Breast epithelium (tissue), 4 donors: Measurements from ENCODE around the gene SERPINE3. TPM values are rescaled to one million over a fixed set of nuclear protein-coding genes. Genes with fewer than 3 reads are reported as not detected.

Source experiments
- DNase-seq, 2 donors: peaks; one replicate each; pipeline ENCODE4 v3.0.0-alpha.2; 2019; ENCODE audit warnings: low spot score in 2 of 2
- H3K27ac ChIP-seq, 2 donors: fragments of 200-600 bp; sonication (generic) in 1 of 2; one replicate each; pipeline ENCODE4 v1.5.1; 2016 to 2019; ENCODE audit warnings: mild to moderate bottlenecking in 1 of 2
- H3K27me3 ChIP-seq, 2 donors: fragments of 200-600 bp; sonication (generic) in 1 of 2; one replicate each; pipeline versions ENCODE4 v1.5.1 to v1.6.0; 2017 to 2019; ENCODE audit warnings: control low read depth in 1 of 2, mild to moderate bottlenecking in 1 of 2
- H3K36me3 ChIP-seq: fragments of 200-600 bp; one replicate; pipeline ENCODE4 v1.5.1; 2019
- H3K4me1 ChIP-seq, 2 donors: fragments of 200-600 bp; sonication (generic); one replicate each; pipeline ENCODE4 v1.5.1; 2016 to 2019; ENCODE audit warnings: control low read depth in 1 of 2
- H3K4me3 ChIP-seq, 3 donors: fragments of 200-600 bp; sonication (generic); 1 replicate in 2 of 3; 2 replicates in 1 of 3; pipeline ENCODE4 v1.5.1; 2016 to 2019; ENCODE audit warnings: mild to moderate bottlenecking in 3 of 3, moderate library complexity in 2 of 3
- H3K9me3 ChIP-seq, 2 donors: fragments of 200-600 bp; sonication (generic) in 1 of 2; one replicate each; pipeline ENCODE4 v1.5.1; 2016 to 2019; ENCODE audit warnings: control low read depth in 1 of 2
- POLR2A ChIP-seq: fragments of 450-650 bp; IDR thresholded peaks from one replicate; pipeline ENCODE4 v1.6.1; 2016; ENCODE audit warnings: antibody characterized with exemption, mild to moderate bottlenecking, moderate library complexity
- POLR2AphosphoS5 ChIP-seq, 3 donors: sonication (generic); formaldehyde crosslinking; IDR thresholded peaks; one replicate each; pipeline ENCODE4 v1.6.1; 2017; ENCODE audit warnings: antibody characterized with exemption in 3 of 3
- intact Hi-C: fragments of 100-400 bp; cut with DNase I; formaldehyde crosslinking; loops from one replicate; pipeline ENCODE4 v1.15.1; 2023; ENCODE audit warnings: low total_unique reads
- total RNA-seq, 3 donors: library from RNA; depleted of rRNA; stranded (reverse); fragments of >200 nt; gene quantifications; one replicate each; pipeline ENCODE4 v1.1.0, GENCODE V29; 2016
- TF ChIP-seq, protein P1 (sequence below), 3 donors: fragments of 450-650 bp; IDR thresholded peaks; one replicate each; pipeline ENCODE4 v1.5.1; 2016 to 2017; ENCODE audit warnings: antibody characterized with exemption in 3 of 3, mild to moderate bottlenecking in 3 of 3, moderate library complexity in 3 of 3

SERPINE3 gene
- total RNA-seq, 3 donors from 2014 or later: 0.16 to 0.73 TPM; not detected in 1

DNA sequence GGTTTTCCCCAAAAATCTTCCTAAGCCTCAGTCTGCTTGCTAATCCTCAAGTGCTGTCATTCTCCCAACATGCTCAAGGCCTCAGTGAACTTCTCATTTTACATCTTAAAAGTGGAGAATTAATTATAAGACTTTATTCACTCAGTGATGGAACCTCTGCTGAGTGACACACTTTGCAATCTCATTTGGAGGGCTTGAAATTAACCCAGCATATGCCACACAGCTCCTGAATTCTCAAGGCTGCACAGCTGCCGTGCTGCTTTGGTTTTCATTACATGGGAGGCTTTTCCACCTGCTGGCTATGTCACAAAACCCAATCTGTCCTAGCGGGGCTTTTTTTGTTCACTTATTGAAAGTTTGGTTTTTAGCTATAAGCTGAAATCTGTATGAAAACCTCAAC, 28.3 kb upstream of the SERPINE3 start:
- H3K36me3 ChIP-seq: no peaks in the 10 kb centered on the region
- TF ChIP-seq, protein P1, sequence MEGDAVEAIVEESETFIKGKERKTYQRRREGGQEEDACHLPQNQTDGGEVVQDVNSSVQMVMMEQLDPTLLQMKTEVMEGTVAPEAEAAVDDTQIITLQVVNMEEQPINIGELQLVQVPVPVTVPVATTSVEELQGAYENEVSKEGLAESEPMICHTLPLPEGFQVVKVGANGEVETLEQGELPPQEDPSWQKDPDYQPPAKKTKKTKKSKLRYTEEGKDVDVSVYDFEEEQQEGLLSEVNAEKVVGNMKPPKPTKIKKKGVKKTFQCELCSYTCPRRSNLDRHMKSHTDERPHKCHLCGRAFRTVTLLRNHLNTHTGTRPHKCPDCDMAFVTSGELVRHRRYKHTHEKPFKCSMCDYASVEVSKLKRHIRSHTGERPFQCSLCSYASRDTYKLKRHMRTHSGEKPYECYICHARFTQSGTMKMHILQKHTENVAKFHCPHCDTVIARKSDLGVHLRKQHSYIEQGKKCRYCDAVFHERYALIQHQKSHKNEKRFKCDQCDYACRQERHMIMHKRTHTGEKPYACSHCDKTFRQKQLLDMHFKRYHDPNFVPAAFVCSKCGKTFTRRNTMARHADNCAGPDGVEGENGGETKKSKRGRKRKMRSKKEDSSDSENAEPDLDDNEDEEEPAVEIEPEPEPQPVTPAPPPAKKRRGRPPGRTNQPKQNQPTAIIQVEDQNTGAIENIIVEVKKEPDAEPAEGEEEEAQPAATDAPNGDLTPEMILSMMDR (IDR thresholded peaks at IDR 0.05): no peak
- no peak for TF ChIP-seq POLR2AphosphoS5 (IDR thresholded peaks at IDR 0.05)
- TF ChIP-seq POLR2A: no peak
- no peaks in the 10 kb centered on the region for H3K27me3 ChIP-seq
- DNase-seq: no peak
- intact Hi-C loops: no loop called here
- H3K27ac ChIP-seq: no peak overlapping the region
- H3K4me1 ChIP-seq: no peaks in the 10 kb centered on the region
- H3K4me3 ChIP-seq: no peak overlapping the region
- H3K9me3 ChIP-seq: no peaks in the 10 kb centered on the region

DNA sequence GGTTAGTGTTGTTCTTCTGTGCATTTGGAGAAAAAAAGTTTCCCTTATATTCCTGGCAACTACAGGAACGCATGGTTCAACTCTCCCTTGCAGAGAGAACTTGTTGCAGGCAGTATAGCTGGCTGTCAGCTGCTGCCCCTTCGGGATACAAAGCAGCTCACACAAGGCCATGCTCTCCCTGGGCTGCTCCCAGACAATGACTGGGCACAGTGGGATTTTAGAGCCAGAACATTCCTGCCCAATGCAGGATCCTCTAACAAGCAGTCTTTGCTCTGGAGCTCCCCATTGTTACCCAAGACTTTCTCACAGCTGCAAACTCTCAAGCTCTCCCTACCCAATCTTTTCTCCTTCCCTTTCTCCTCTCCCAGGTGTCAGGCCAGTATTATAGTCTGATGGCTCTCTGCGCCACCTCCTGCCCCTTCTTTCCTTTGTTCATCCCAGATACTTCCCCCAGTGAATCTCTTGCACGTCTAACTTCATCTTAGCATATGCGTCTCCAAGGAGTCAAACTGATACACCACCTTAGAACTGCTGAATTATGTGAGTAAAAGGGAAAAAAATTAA, 27.5 kb upstream of the SERPINE3 start:
- H3K27me3 ChIP-seq: no peaks in the 10 kb centered on the region
- DNase-seq: no peak
- no peaks in the 10 kb centered on the region for H3K4me1 ChIP-seq
- no peak overlapping the region for H3K27ac ChIP-seq
- TF ChIP-seq POLR2A: no peak
- TF ChIP-seq, protein P1 (IDR thresholded peaks at IDR 0.05): no peak
- no peak overlapping the region for H3K4me3 ChIP-seq
- intact Hi-C loops: no loop called here
- H3K9me3 ChIP-seq: no peaks in the 10 kb centered on the region
- H3K36me3 ChIP-seq: no peaks in the 10 kb centered on the region

DNA sequence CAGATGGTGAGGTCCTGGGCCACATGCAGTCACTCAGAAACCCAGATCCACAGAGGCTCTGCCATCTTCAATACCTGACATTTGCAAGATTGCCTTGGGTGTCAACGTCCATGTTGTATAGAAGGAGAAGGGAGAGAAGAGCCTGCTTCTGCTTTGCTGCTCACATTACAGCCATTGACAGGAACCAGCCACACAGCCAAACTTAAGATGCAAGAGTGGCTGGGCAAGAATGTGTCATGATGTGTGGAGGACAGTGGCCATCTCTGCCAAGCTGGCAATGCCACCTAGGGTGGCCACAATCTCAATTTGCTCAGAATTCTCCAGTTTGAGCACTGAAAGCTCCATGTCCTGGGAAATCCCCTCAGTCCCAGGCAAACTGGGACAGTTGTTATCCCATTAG, 25.9 kb upstream of the SERPINE3 start:
- H3K27ac ChIP-seq: no peak overlapping the region
- no peak overlapping the region for H3K4me3 ChIP-seq
- H3K4me1 ChIP-seq: no peaks in the 10 kb centered on the region
- TF ChIP-seq, protein P1 (IDR thresholded peaks at IDR 0.05): no peak
- TF ChIP-seq POLR2A (no peak), POLR2AphosphoS5 (IDR thresholded peaks at IDR 0.05) (no peak)
- H3K27me3 ChIP-seq: no peaks in the 10 kb centered on the region
- no peaks in the 10 kb centered on the region for H3K36me3 ChIP-seq
- DNase-seq: no peak
- H3K9me3 ChIP-seq: no peaks in the 10 kb centered on the region
- intact Hi-C loops: no loop called here

DNA sequence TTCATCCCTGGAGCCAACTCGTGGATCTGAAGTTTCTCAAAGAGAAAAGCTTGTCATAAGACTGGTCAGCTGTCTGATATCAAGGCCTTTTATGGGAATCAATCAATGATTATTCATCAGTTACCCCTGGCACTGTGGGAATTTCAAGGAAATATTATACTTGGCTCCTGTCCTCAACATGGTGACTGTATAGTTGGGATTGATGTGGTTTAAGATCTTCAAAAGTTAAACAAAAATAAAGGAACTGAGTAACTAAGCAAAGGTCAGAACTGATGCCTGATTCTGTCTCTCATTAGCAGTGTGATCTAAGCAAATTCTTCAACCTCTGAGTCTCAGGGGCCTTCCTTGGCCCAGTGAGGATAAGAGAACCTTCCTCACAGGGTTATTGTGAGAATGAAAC, 22.2 kb upstream of the SERPINE3 start:
- TF ChIP-seq POLR2A (no peak), POLR2AphosphoS5 (IDR thresholded peaks at IDR 0.05) (no peak)
- TF ChIP-seq, protein P1 (IDR thresholded peaks at IDR 0.05): no peak
- intact Hi-C loops: no loop called here
- Histone ChIP-seq H3K36me3 (no peaks in the 10 kb centered on the region), H3K27me3 (no peaks in the 10 kb centered on the region), H3K4me3 (no peak overlapping the region), H3K9me3 (no peaks in the 10 kb centered on the region), H3K27ac (no peak overlapping the region), H3K4me1 (no peaks in the 10 kb centered on the region)
- no peak for DNase-seq

DNA sequence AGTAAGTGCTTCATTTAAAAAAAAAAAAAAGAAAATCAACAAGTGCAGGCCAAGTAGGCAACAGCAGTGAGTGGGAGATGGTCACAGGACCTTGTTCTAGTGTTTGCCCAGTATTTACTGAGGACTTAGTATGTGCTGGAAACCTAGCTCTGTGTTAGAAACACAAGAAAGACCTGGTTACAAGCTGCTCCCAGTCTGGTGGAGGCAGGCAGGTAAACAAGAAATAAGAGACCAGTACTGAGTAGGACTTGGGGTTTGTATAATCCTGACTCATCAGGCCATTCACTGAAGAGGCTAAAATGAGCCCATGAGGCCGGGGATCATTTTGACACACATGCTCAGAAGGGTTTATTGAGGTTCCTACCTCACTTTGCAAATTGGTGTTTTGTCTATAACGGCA, 21.5 kb upstream of the SERPINE3 start:
- intact Hi-C loops: no loop called here
- H3K9me3 ChIP-seq: no peaks in the 10 kb centered on the region
- no peaks in the 10 kb centered on the region for H3K4me1 ChIP-seq
- no peak overlapping the region for H3K27ac ChIP-seq
- no peaks in the 10 kb centered on the region for H3K27me3 ChIP-seq
- no peaks in the 10 kb centered on the region for H3K36me3 ChIP-seq
- H3K4me3 ChIP-seq: no peak overlapping the region
- DNase-seq: no peak
- TF ChIP-seq, protein P1 (IDR thresholded peaks at IDR 0.05): no peak
- TF ChIP-seq POLR2AphosphoS5 (IDR thresholded peaks at IDR 0.05) (no peak), POLR2A (no peak)
